ENCODE data around the gene AUTS2.
A peak's percentile ranks its signal among the peaks of the same experiment; 100 is the strongest.

The AUTS2 gene

GRCh38 chr7:69953136-69954067 lies 355.1 kb downstream of the AUTS2 start:
- Histone ChIP-seq H2AK5ac (ENCODE audit: low read length) (no peak overlapping the region), H3K4me2 (ENCODE audit: low read length) (no peak overlapping the region), H3K27me3 (ENCODE audit: insufficient read depth, low read length, poor library complexity) (no peaks in the 10 kb centered on the region), H3K9ac (ENCODE audit: low read length) (no peak overlapping the region), H3K4ac (ENCODE audit: low read depth, low read length) (no peak overlapping the region), H3K23ac (ENCODE audit: low read length) (no peak overlapping the region), H3K4me1 (ENCODE audit: control insufficient read depth, low read depth, low read length) (no peaks in the 10 kb centered on the region), H3K79me1 (ENCODE audit: low read length) (no peaks in the 10 kb centered on the region), H3K56ac (ENCODE audit: low read length) (no peak overlapping the region), H3K36me3 (ENCODE audit: control insufficient read depth, insufficient read depth, low read length) (no peaks in the 10 kb centered on the region), H2BK120ac (ENCODE audit: low read depth, low read length) (no peak overlapping the region), H3K79me2 (ENCODE audit: control insufficient read depth, insufficient read depth, low read length) (no peaks in the 10 kb centered on the region), H3K18ac (ENCODE audit: low read length) (no peak overlapping the region), H2BK15ac (replicated peaks; ENCODE audit: low read depth) (no peak overlapping the region), H4K8ac (ENCODE audit: low read depth, low read length) (no peak overlapping the region), H2BK5ac (ENCODE audit: low read length) (no peak overlapping the region), H4K5ac (ENCODE audit: low read length) (peak overlapping the region; percentile 23), H3K4me3 (ENCODE audit: low read length) (no peak overlapping the region), H3K27ac (ENCODE audit: low read depth, low read length) (no peak overlapping the region)
- WGBS (ENCODE audit: extremely low coverage, insufficient coverage, low lambda C conversion rate) = no CpG with 5 or more reads among the region's 6 CpGs
- DNase-seq = no peak

DNA sequence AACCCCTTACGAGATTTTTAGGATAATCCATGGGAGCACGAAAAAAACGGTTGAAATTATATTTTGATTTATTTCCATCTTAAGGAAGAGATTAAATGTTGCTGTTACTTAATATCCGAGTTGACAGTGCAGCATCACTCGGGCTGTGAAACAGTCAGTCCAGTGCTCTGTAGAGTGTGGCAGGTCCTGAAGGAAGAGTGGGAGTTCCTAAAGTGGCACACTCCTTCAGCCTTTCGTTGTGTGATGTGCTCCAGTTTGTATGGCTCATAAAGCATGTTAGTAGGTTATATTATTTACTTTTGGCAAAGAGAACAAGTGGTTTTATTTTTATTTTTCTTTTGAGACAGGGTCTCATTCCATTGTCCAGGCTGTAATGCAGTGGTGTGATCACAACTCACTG lies 358.3 kb downstream of the AUTS2 start:
- Histone ChIP-seq H2BK5ac (ENCODE audit: low read length) (no peak overlapping the region), H3K4me2 (ENCODE audit: low read length) (no peak overlapping the region), H3K79me1 (ENCODE audit: low read length) (no peaks in the 10 kb centered on the region), H3K4me3 (ENCODE audit: low read length) (no peak overlapping the region), H3K9ac (ENCODE audit: low read length) (no peak overlapping the region), H3K4ac (ENCODE audit: low read depth, low read length) (no peak overlapping the region), H3K79me2 (ENCODE audit: control insufficient read depth, insufficient read depth, low read length) (no peaks in the 10 kb centered on the region), H3K18ac (ENCODE audit: low read length) (no peak overlapping the region), H4K8ac (ENCODE audit: low read depth, low read length) (no peak overlapping the region), H3K27me3 (ENCODE audit: insufficient read depth, low read length, poor library complexity) (no peaks in the 10 kb centered on the region), H3K56ac (ENCODE audit: low read length) (no peak overlapping the region), H2AK5ac (ENCODE audit: low read length) (no peak overlapping the region), H4K5ac (ENCODE audit: low read length) (no peak overlapping the region), H2BK120ac (ENCODE audit: low read depth, low read length) (no peak overlapping the region), H2BK15ac (replicated peaks; ENCODE audit: low read depth) (no peak overlapping the region), H3K27ac (ENCODE audit: low read depth, low read length) (no peak overlapping the region), H3K4me1 (ENCODE audit: control insufficient read depth, low read depth, low read length) (no peaks in the 10 kb centered on the region), H3K23ac (ENCODE audit: low read length) (no peak overlapping the region), H3K36me3 (ENCODE audit: control insufficient read depth, insufficient read depth, low read length) (no peaks in the 10 kb centered on the region)
- WGBS (ENCODE audit: extremely low coverage, insufficient coverage, low lambda C conversion rate) = no CpG with 5 or more reads among the region's 6 CpGs
- no peak for DNase-seq

- H2BK120ac ChIP-seq (ENCODE audit: low read depth, low read length) = no peak overlapping the region
- H3K18ac ChIP-seq (ENCODE audit: low read length) = no peak overlapping the region
- no peak overlapping the region for H4K8ac ChIP-seq (ENCODE audit: low read depth, low read length)
- H2AK5ac ChIP-seq (ENCODE audit: low read length) = no peak overlapping the region
- H4K5ac ChIP-seq (ENCODE audit: low read length) = no peak overlapping the region
- H3K4ac ChIP-seq (ENCODE audit: low read depth, low read length) = no peak overlapping the region
- no CpG with 5 or more reads among the region's 2 CpGs for WGBS (ENCODE audit: extremely low coverage, insufficient coverage, low lambda C conversion rate)
- no peak overlapping the region for H3K27ac ChIP-seq (ENCODE audit: low read depth, low read length)
- no peaks in the 10 kb centered on the region for H3K27me3 ChIP-seq (ENCODE audit: insufficient read depth, low read length, poor library complexity)
- no peaks in the 10 kb centered on the region for H3K79me1 ChIP-seq (ENCODE audit: low read length)
- no peak overlapping the region for H3K4me2 ChIP-seq (ENCODE audit: low read length)
- no peak overlapping the region for H3K9ac ChIP-seq (ENCODE audit: low read length)
- H3K79me2 ChIP-seq (ENCODE audit: control insufficient read depth, insufficient read depth, low read length) = no peaks in the 10 kb centered on the region
- H2BK5ac ChIP-seq (ENCODE audit: low read length) = no peak overlapping the region
- no peak overlapping the region for H2BK15ac ChIP-seq (replicated peaks; ENCODE audit: low read depth)
- peaks cover 5% of the 10 kb centered on the region for H3K4me1 ChIP-seq (ENCODE audit: control insufficient read depth, low read depth, low read length)
- DNase-seq = no peak
- H3K36me3 ChIP-seq (ENCODE audit: control insufficient read depth, insufficient read depth, low read length) = no peaks in the 10 kb centered on the region
- H3K23ac ChIP-seq (ENCODE audit: low read length) = no peak overlapping the region
- H3K4me3 ChIP-seq (ENCODE audit: low read length) = no peak overlapping the region
- H3K56ac ChIP-seq (ENCODE audit: low read length) = no peak overlapping the region
Observed at GRCh38 chr7:69957661-69958060, 359.4 kb downstream of the AUTS2 start.

GRCh38 chr7:69959789-69960499 lies 361.7 kb downstream of the AUTS2 start:
- no peak overlapping the region for H3K4ac ChIP-seq (ENCODE audit: low read depth, low read length)
- H3K27me3 ChIP-seq (ENCODE audit: insufficient read depth, low read length, poor library complexity) = no peaks in the 10 kb centered on the region
- no peak overlapping the region for H3K27ac ChIP-seq (ENCODE audit: low read depth, low read length)
- H4K8ac ChIP-seq (ENCODE audit: low read depth, low read length) = no peak overlapping the region
- no peak overlapping the region for H2BK5ac ChIP-seq (ENCODE audit: low read length)
- no peak overlapping the region for H2BK15ac ChIP-seq (replicated peaks; ENCODE audit: low read depth)
- no peaks in the 10 kb centered on the region for H3K36me3 ChIP-seq (ENCODE audit: control insufficient read depth, insufficient read depth, low read length)
- peaks cover 5% of the 10 kb centered on the region for H3K4me1 ChIP-seq (ENCODE audit: control insufficient read depth, low read depth, low read length)
- H2AK5ac ChIP-seq (ENCODE audit: low read length) = no peak overlapping the region
- no peak overlapping the region for H3K23ac ChIP-seq (ENCODE audit: low read length)
- WGBS (ENCODE audit: extremely low coverage, insufficient coverage, low lambda C conversion rate) = no CpG with 5 or more reads among the region's 3 CpGs
- no peak for DNase-seq
- H3K9ac ChIP-seq (ENCODE audit: low read length) = no peak overlapping the region
- H3K56ac ChIP-seq (ENCODE audit: low read length) = no peak overlapping the region
- no peaks in the 10 kb centered on the region for H3K79me2 ChIP-seq (ENCODE audit: control insufficient read depth, insufficient read depth, low read length)
- H3K18ac ChIP-seq (ENCODE audit: low read length) = no peak overlapping the region
- no peak overlapping the region for H3K4me2 ChIP-seq (ENCODE audit: low read length)
- H3K79me1 ChIP-seq (ENCODE audit: low read length) = no peaks in the 10 kb centered on the region
- H3K4me3 ChIP-seq (ENCODE audit: low read length) = no peak overlapping the region
- no peak overlapping the region for H4K5ac ChIP-seq (ENCODE audit: low read length)
- no peak overlapping the region for H2BK120ac ChIP-seq (ENCODE audit: low read depth, low read length)

- Histone ChIP-seq H3K27ac (ENCODE audit: low read depth, low read length) (no peak overlapping the region), H3K18ac (ENCODE audit: low read length) (no peak overlapping the region), H3K9ac (ENCODE audit: low read length) (no peak overlapping the region), H3K4ac (ENCODE audit: low read depth, low read length) (no peak overlapping the region), H2BK5ac (ENCODE audit: low read length) (no peak overlapping the region), H2BK120ac (ENCODE audit: low read depth, low read length) (no peak overlapping the region), H3K36me3 (ENCODE audit: control insufficient read depth, insufficient read depth, low read length) (no peaks in the 10 kb centered on the region), H3K56ac (ENCODE audit: low read length) (no peak overlapping the region), H3K23ac (ENCODE audit: low read length) (no peak overlapping the region), H3K4me2 (ENCODE audit: low read length) (no peak overlapping the region), H3K4me3 (ENCODE audit: low read length) (no peak overlapping the region), H3K4me1 (ENCODE audit: control insufficient read depth, low read depth, low read length) (peaks cover 5% of the 10 kb centered on the region), H3K79me1 (ENCODE audit: low read length) (no peaks in the 10 kb centered on the region), H2BK15ac (replicated peaks; ENCODE audit: low read depth) (no peak overlapping the region), H3K27me3 (ENCODE audit: insufficient read depth, low read length, poor library complexity) (no peaks in the 10 kb centered on the region), H2AK5ac (ENCODE audit: low read length) (no peak overlapping the region), H3K79me2 (ENCODE audit: control insufficient read depth, insufficient read depth, low read length) (no peaks in the 10 kb centered on the region), H4K8ac (ENCODE audit: low read depth, low read length) (no peak overlapping the region), H4K5ac (ENCODE audit: low read length) (no peak overlapping the region)
- no peak for DNase-seq
Observed at GRCh38 chr7:69961436-69961835, 363.2 kb downstream of the AUTS2 start.

All from mesendoderm (in vitro differentiated cells).